Measurements from ENCODE around the gene INAFM2.

INAFM2 gene

DNA sequence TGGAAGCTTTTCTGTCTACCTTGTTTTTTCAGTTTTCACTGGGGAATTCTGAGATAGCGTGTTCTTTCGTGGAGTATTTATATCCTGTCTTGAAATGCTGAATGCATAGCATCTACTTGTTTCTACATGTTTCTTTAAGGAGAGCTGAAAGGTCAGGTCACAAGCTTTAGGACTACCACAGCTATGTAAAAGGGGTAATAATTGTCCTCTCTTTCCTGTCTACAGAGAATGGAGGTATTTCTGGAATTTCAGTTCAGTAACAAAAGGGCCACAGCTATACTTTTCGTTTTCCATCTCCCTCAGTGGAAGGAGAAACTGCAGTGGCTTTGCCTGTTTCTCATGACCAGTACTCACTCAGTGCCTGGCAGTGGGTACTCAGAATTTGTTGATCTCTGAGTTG, 4.7 kb downstream of the INAFM2 start:
- no peak for DNase-seq (ENCODE audit: low read depth)
- H3K4me3 ChIP-seq (ENCODE audit: low read length) = no peak overlapping the region
- TF ChIP-seq, protein P1, sequence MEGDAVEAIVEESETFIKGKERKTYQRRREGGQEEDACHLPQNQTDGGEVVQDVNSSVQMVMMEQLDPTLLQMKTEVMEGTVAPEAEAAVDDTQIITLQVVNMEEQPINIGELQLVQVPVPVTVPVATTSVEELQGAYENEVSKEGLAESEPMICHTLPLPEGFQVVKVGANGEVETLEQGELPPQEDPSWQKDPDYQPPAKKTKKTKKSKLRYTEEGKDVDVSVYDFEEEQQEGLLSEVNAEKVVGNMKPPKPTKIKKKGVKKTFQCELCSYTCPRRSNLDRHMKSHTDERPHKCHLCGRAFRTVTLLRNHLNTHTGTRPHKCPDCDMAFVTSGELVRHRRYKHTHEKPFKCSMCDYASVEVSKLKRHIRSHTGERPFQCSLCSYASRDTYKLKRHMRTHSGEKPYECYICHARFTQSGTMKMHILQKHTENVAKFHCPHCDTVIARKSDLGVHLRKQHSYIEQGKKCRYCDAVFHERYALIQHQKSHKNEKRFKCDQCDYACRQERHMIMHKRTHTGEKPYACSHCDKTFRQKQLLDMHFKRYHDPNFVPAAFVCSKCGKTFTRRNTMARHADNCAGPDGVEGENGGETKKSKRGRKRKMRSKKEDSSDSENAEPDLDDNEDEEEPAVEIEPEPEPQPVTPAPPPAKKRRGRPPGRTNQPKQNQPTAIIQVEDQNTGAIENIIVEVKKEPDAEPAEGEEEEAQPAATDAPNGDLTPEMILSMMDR (IDR thresholded peaks at IDR 0.05; ENCODE audit: insufficient read depth, low read depth, low read length, missing control alignments) = no peak

DNA sequence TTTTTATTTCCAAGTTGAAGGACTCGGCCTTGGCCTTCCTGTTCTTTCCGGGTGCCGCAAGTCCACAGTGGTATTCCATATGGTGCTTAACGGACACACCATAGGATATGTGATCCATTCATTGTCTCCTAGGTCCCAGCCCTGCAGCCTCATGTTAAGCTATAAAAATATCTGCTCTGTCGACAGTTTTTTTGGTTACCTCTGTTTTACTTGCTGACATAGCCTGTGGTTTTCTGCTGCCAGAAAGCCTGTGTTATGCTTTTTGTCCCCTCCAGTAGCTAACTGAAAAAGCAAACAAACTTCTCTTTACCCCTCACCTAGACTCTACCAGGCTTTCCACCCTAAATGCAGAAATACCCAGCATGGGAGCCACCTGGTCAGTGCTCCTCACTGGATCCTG, 5.3 kb downstream of the INAFM2 start:
- H3K4me3 ChIP-seq (ENCODE audit: low read length) = no peak overlapping the region
- no peak for DNase-seq (ENCODE audit: low read depth)
- TF ChIP-seq, protein P1 (IDR thresholded peaks at IDR 0.05; ENCODE audit: insufficient read depth, low read depth, low read length, missing control alignments) = no peak

DNA sequence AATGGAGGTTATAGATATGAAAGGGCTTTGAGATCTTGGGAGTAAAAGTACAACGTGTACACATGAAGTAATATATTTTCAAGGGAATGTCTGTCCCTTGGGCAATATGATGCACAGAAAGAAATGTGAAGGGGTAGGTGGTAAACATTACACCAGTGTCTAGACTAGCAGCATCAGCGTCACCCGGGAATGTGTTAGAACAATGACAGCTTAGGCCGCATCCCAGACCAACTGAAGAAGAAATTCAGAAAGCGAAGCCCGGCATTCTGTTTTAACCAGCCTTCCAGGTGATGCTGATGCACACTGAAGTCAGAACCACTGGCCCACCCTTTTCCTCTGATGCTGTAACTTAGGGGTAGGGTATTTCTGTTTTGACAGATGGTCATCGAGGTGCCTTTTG, 6.3 kb downstream of the INAFM2 start:
- DNase-seq (ENCODE audit: low read depth) = no peak
- no peak overlapping the region for H3K4me3 ChIP-seq (ENCODE audit: low read length)
- TF ChIP-seq, protein P1 (IDR thresholded peaks at IDR 0.05; ENCODE audit: insufficient read depth, low read depth, low read length, missing control alignments) = no peak

DNA sequence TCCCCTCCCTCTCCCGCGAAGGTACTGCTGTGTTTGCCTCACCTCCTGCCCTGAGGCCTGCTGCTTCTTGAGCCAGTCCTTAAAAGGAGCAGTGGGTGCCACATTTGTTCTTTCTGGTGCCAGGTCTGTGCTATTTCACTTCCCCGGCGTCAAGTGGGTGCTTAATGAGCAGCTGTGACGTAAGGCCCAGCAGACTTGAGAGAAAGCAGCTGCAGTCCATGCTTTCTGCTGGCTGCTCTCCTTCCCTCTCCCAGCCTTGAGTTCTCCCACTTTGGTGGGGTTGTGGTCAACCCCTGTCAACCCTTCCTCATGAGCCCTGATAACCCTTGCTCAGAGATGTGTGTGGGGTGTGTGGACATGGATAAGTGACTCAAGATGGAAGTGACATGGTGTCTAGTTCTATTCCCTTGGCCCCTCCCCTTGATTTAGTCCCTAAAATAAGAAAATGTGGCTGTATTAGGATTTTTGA, 6.9 kb downstream of the INAFM2 start:
- H3K4me3 ChIP-seq (ENCODE audit: low read length) = no peak overlapping the region
- TF ChIP-seq, protein P1 (IDR thresholded peaks at IDR 0.05; ENCODE audit: insufficient read depth, low read depth, low read length, missing control alignments) = no peak
- DNase-seq (ENCODE audit: low read depth) = no peak

DNA sequence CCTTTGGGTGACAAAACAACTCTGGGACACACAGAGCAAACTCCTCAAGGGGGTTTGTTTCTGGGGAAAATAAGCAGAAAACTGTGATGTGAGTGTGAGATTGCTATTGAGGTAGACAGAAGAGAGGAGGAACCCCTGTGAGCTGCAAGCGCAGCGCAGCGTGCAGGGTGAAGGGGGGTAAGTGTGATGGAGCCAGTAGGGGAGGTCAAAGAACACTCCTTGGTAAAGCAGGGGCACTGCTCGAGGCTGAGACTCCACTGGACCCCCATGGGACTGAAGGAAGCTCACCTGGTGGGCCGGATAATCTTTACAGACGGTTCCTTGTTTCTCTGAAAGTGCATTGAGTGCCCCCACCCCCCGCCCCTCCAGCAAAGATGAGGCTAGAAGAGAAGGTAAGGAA, 7.5 kb downstream of the INAFM2 start:
- no peak for DNase-seq (ENCODE audit: low read depth)
- H3K4me3 ChIP-seq (ENCODE audit: low read length) = no peak overlapping the region
- TF ChIP-seq, protein P1 (IDR thresholded peaks at IDR 0.05; ENCODE audit: insufficient read depth, low read depth, low read length, missing control alignments) = no peak

DNA sequence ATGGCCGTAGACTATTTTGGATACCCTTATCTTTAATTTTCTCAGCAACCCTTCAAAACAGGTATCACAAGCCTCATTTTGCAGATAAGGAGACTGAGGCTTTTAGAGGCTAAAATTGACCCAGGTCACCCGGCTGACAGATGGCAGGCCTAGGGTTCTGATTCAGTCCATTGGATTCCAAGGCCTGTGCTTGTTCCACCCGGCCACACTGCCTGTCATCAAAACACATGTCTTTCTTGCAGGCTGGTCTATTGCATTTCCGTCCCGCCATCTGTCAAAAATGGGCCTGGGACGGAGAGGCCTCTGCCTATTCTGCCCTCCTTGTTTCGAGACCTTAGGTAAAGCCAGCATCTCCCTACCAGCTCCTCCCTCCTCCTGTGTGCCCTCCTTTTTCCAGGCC, 8.1 kb downstream of the INAFM2 start:
- DNase-seq (ENCODE audit: low read depth) = no peak
- H3K4me3 ChIP-seq (ENCODE audit: low read length) = no peak overlapping the region
- TF ChIP-seq, protein P1 (IDR thresholded peaks at IDR 0.05; ENCODE audit: insufficient read depth, low read depth, low read length, missing control alignments) = no peak

DNA sequence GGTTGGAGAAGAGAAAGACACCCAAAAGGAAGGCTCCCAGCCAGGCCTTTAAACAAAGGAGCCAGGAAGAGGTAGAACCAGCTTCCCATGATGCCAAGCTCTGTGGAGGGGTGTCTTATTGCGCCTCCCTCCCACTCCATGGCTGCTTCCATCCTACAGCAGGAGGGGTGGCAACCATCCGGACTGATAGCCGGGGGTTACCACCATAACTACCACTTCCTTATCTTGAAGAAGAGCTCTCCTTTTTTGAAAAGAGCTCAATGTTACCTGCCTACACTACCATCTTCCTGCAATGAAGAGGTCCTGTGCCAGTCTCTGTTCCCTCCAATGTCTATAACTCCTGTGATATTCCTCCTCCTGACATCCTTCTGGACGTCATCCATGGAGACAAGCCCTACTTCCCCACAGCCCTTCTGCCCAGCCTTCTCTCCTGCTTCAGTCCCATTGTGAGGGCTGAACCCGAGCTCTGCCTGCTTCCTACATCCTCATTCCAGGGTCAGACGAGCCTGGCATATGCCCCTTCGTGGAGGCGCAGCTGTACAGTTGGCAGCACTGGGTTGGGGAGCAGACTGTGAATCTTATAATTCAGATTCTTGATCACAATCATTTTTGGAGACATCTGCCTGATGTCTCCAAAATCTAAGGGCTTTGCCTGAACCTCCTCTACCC, 8.8 kb downstream of the INAFM2 start:
- no peak for DNase-seq (ENCODE audit: low read depth)
- TF ChIP-seq, protein P1 (IDR thresholded peaks at IDR 0.05; ENCODE audit: insufficient read depth, low read depth, low read length, missing control alignments) = no peak
- no peak overlapping the region for H3K4me3 ChIP-seq (ENCODE audit: low read length)
